8988T (cell line): ENCODE data around the gene MAGI1.

Experiments
- DNase-seq: peaks from one replicate; pipeline ENCODE4 v3.0.0; 2011

Gene MAGI1

GRCh38 chr3:65702202-65702601, 336.5 kb downstream of the MAGI1 start:
- no peak for DNase-seq

DNA sequence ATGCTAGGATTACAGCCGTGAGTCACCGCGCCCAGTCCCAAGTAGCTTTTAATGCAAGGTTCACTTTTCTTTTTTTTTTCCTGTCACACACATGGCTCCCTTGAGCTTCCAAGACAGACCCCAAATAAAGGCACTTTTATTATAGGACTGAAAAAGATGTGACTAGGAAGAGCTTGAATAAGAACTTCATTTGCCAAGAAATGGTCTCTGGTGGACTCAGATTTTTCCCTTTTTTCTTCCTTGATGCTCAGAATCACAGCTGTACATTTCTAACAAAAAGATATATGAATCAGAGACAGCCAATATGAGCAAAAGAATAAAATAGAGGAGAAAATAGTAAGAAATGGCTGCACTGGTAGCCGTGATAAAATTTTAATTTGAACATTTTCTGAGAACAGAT, 337.2 kb downstream of the MAGI1 start:
- DNase-seq = no peak

GRCh38 chr3:65689436-65689835, 349.3 kb downstream of the MAGI1 start:
- no peak for DNase-seq

DNA sequence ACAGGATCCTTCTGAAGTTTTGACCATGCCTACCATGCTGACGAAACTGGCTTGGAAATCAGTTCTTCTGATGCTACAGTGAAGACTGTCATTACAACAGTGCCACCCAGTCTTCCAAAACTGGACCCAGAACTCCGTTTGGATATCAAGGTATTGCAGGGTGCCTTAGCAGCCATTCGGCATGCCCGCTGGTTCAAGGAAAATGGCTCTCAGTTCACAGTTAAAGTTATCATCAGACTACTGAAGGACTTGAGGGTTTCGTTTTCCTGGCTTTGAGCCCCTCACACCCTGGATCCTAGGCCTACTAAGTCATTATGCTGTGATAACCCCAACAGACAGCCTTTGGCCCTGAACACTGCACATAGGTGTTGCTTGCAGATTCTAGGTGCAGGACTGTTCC, 351.0 kb downstream of the MAGI1 start:
- no peak for DNase-seq

GRCh38 chr3:65685621-65686235, 353.0 kb downstream of the MAGI1 start:
- no peak for DNase-seq

- DNase-seq = no peak
Measured at GRCh38 chr3:65678516-65678915, 360.2 kb downstream of the MAGI1 start.

GRCh38 chr3:65677486-65678010, 361.2 kb downstream of the MAGI1 start:
- no peak for DNase-seq

DNA sequence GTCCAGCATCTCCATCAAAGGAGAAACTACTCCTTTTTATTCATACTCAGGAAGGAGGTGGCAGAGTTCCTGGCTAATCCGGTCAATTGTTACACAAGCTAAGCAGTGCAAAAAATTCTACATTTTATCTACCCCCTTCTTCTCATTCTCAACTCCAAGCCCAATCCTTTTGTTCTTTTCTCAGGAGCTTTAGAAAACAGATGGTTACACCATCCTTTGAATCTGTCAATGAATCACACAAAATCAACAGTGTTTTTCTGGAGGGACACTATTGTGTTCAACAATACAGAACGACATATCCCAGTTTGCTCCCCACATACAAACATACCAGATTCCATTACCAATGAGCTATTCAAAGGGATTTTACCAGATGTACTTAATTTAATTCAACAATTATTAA, 362.1 kb downstream of the MAGI1 start:
- DNase-seq = no peak

- no peak for DNase-seq
Measured at GRCh38 chr3:65675011-65675410, 363.7 kb downstream of the MAGI1 start.

DNA sequence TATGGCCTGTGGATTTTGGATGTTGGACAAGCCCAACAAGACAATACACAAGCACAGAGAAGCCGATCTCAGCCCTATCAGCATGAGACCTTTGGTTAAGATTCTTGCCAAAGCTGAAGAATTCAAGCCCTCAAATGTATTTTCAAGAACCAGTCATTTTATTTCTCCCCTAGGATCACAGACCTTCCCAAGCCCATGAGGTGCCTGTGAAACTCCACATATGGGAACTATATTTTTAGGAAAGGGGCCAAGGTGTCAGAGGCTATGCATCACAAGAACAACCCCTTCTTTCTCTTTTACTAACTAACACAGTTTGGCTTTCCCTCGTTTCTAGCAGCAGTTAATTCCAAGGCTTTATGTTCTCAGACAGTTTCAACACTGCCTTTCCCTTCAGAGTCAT, 364.5 kb downstream of the MAGI1 start:
- DNase-seq = no peak

- no peak for DNase-seq
Measured at GRCh38 chr3:65672871-65673815, 365.6 kb downstream of the MAGI1 start.

GRCh38 chr3:65672061-65672460, 366.7 kb downstream of the MAGI1 start:
- DNase-seq = no peak

DNA sequence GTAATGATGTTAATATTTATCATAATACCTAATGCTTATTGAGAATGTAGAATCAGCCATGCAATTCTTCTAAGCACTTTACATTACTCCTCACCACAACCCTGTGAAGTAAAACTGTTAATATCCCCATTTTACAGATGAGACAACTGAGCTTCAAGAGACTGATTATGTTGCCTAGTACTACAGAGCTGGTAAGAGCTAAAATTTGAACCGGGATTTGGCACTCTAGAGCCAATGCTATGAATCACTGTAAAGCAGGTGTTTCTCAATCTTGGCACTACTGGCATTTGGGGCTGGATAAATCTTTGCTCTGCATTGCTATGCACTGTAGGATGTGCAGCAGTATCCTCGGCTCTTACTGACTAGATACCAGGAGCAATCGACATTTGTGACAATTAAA, 367.7 kb downstream of the MAGI1 start:
- DNase-seq = no peak

GRCh38 chr3:65669163-65669875, 369.4 kb downstream of the MAGI1 start:
- no peak for DNase-seq

- DNase-seq = no peak
Measured at GRCh38 chr3:65667963-65668362, 370.8 kb downstream of the MAGI1 start.

GRCh38 chr3:65666448-65667091, 372.1 kb downstream of the MAGI1 start:
- no peak for DNase-seq

DNA sequence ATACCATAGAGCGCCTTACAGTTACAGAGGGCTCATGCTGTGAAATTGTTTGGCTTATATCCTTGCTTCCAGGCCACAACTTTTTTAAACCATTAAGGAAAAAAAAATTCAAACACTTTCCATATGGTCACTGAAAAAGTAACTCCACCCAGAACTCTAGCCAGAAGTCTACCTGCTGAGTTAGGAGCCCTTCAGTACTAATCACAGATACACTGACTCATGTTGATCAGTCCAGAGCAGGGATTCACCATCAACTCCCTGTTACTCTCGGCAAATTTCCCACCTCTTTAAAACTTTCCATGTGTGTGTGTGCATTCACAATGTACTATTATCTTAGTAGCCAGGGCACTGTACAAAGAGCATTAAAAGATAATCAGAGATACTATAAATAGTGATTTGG, 372.8 kb downstream of the MAGI1 start:
- no peak for DNase-seq

DNA sequence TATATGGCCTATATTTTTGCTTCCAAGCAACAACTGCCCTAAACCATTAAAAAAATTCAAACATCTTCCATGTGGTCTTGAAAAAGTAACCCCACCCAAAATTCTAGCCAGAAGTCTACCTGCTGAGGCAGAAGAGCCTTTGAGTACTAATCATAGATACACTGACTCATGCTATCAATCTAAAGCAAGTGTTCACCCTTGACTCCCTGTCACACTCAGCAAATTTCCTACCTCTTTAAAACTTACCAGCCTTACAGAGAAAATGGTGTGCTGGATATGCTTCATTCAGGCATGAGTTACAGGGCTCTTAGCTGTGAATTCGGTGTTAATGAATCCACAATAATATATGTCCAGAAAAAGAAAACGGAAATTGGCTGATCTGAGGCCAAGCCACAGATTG, 373.8 kb downstream of the MAGI1 start:
- no peak for DNase-seq

DNA sequence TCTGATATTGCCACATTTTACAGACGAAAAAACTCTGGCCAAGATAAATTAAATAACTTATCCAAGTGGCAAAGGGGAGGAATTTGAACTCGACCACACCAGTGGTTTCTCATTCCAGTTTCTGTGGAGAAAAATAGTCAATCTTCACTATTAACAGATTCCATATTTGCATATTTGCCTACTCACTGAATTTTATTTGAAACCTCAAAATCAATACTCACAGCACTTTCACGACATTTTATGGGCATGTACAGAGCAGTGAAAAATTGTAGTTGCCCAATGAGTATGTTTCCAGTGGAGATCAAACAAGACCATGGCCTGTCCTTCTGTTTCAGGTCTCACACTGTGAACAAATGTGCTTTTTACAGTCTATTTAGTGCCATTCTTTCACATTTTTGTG, 374.3 kb downstream of the MAGI1 start:
- no peak for DNase-seq

DNA sequence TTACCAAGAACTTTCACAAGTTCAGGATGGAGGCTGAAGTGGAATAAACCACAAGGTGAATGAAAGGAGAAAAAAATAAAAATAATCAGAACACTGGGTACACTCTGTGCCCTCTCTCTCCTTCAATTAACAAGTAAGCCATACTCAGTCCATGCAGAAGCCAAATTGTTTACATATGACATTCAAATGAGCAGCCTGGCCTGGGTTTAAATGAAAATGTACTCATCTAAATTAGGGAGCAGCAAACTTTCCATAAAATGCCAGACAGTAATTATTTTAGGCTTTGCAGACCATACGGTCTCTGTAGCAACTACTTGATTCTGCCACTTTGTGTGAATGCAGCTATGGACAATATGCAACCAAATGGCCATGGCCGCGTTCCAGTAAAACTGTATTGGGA, 376.6 kb downstream of the MAGI1 start:
- DNase-seq = no peak

GRCh38 chr3:65660000-65660598, 378.6 kb downstream of the MAGI1 start:
- DNase-seq = no peak

DNA sequence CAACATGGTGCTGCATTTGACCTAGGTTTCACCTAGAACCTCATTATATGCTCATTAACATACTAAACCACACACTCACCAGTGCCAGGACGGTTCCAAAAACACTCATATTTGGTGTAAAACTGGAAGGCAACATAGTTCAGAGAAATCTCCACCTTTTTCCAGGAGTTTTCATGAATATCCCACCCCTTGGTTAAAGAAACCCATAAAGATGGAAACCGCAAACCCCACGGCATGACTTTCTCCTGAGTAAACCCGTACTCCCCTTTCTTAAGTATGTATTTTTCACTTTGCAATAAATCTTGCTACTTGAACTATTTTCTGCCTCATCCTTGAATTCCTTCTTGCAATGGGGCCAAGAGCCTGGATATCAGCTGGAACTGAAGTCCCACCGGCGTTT, 379.3 kb downstream of the MAGI1 start:
- no peak for DNase-seq

GRCh38 chr3:65658401-65658800, 380.3 kb downstream of the MAGI1 start:
- DNase-seq = no peak
